Heart left ventricle (tissue), 13 donors: Measurements from ENCODE around the gene SPTLC3.

Source experiments
- CTCF ChIP-seq, 12 donors: fragments of 200-600 bp; sonication (generic) in 4 of 12; IDR thresholded peaks; one replicate each; pipeline versions ENCODE4 v1.5.0 to v1.8.0; 2018 to 2022; ENCODE audit warnings: antibody characterized with exemption in 12 of 12, mild to moderate bottlenecking in 5 of 12
- POLR2A ChIP-seq, 2 donors: fragments of 450-650 bp; IDR thresholded peaks; one replicate each; pipeline ENCODE4 v1.6.1; 2017; ENCODE audit warnings: antibody characterized with exemption in 2 of 2, mild to moderate bottlenecking in 2 of 2, moderate library complexity in 2 of 2
- donor health status: ischemic (EF 13 %, LVEDD 7.1; RV severe dilation, severe dysfunction).
- donor health status: DM: no; HTN: yes; CAD: no.
- donor health status: DM: no; HTN: no; CAD: no.
- donor health status: ischemic (EF 25% LVEDD 6.9; RV normal size, moderate dysfunction).
- donor health status: ischemic (EF 25% LVEDD 5.7; RV mildly dilated, moderate dysfunction).
- donor health status: ischemic (EF 35%, LVEDD 5.7; RV mildly dilated, moderate dysfunction).
- donor health status: nonischemic (EF 11% LVEDD 7.7; RV severe dilation, severe dysfunction).
- donor health status: DM: yes; HTN: yes; CAD: no.
- donor health status: PGD.
- donor health status: ischemic (EF 29% LVEDD 5.4; RV normal size, mild dysfunction).
- donor health status: nonischemic (EF 23%, LVEDD 6.1; RV moderate dilation, normal function).

- TF ChIP-seq CTCF (IDR thresholded peaks at IDR 0.05) (no peak), POLR2A (IDR thresholded peaks at IDR 0.05) (no peak)
These were observed 8.5 kb downstream of the SPTLC3 start for GRCh38 chr20:13017235-13017634.
